ENCODE results near the gene STAC2.
"Not testable (repeated sequence)": the region's sequence is repeated elsewhere in the genome, so short reads cannot be mapped to it uniquely, and the experiment has no call there.

The STAC2 gene

DNA sequence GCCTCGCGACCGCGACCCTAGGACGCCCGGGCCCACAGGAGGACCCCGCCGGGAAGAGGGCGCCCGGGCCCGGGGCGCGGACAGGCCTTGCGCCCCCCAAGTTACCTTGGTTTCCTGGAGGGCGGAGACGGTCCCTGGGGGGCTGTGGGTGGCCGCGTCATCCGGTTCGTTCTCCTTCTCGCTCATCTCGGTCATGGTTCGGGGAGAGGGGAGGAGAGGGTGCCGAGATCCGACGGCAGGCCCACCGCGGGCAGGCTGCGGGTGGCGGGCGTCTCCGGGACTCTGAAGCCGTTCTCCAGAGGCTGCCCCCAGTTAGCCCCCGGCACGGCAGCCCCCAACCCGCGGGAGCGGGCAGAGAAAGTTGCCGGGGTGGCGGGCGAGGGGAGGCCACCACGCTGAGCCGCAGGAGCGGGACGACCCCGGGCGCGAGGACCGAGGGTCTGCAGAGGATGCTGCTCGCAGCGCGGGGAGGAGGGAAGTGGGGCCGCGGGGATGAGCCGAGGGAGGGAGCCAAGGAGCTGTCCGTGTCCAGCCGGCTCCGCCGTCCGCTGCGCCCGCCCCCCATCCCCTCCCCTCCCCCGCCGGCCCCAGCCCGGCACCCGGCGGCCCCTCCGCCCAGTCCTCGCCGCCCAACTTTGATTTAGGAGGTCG, at the start of gene STAC2:
Gene STAC2, minus strand, starts transcription at position 638 of the 651 bp plus-strand sequence. Its CDS starts 443 bp downstream, at position 195.
- no peak for DNase-seq

DNA sequence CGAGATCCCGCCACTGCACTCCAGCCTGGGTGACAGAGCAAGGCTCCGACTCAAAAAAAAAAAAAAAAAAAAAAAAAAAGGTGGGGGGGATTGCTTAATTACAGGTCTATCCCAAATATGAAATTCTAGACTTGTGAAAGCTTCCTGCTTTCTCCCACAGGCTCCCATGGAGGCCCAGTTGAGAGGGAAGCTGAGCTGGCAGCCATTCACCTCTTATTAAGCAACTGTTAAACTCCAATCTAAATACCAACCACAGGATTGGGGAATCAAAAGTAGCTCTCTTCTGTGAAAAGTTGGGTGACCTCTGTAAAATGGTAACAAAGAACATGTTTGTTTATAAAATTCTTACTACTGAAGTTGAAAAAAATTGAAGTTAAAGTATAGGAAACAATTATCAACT, 45.8 kb upstream of the STAC2 start:
- no peak for DNase-seq

DNA sequence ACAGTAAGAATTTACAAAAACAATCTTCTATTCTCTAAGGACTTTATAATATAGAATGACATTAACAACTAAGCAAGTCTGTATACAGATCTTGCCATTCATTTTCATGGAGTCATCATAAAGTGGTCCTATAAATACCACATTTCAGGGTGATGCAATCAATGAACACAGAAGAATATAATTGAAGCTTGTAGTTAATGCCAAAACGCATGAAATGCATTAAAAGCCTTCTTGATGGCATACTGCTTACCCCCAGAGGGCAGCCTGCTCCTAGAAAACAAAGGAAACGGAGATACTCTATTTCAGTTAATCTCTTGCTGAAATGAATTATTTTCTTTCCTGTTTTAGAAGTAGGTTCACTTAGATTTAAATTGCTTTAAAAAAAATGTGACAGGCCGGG, 45.2 kb upstream of the STAC2 start:
- DNase-seq, result no peak

- DNase-seq, result no peak
Measured at GRCh38 chr17:39264119-39264518, 38.4 kb upstream of the STAC2 start.

DNA sequence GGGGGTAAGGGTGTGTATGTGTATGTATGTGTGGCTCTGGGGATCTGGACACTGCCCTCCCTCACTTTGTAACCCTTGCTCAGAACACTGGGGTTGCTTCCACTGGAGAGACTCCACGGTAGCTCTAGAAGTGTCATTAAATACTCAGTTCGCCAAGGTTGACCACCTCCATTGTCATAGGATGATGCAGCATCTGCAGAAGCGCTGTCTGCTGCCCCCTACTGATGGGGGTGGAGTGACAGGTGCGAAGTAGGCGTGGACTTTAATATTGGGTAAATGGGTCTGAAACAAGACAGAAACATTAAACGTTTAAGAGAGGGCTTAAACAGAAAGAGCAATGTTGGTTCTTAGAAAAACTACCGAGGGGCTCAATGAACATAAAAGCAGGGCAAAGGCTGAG, 35.5 kb upstream of the STAC2 start:
- DNase-seq, result no peak

DNA sequence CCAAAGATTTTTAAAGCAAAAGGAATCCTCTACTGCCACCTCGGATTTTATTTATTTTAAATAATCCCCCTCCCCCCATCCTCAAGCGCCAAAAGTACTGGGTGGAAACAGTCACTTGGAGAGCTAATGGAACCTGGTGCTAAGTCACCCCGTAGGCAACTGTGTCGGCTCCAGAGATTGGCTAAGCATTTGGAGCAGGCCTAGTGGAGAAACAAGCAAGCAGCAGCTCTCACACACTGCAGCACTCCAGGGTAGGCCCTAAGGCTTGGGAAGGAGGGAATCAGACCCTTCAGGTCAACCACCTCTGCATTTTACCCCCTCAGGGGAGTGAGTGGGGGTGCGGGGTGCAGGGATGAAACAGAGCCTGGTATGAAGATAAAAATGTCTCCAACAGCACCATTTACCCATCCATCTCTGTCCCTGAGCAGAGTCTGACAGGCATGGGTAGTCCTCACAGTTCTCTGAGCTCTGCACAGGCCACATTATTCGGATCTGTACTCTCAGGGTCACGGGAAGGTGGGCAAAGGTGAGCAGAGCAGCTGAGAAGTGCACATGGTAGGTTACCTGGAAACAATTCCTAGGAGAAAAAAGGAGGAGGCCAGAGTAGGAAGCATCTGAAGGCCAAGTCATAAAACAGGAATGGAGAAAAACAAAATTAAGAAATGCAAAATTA, 27.2 kb upstream of the STAC2 start:
- no peak for DNase-seq

DNA sequence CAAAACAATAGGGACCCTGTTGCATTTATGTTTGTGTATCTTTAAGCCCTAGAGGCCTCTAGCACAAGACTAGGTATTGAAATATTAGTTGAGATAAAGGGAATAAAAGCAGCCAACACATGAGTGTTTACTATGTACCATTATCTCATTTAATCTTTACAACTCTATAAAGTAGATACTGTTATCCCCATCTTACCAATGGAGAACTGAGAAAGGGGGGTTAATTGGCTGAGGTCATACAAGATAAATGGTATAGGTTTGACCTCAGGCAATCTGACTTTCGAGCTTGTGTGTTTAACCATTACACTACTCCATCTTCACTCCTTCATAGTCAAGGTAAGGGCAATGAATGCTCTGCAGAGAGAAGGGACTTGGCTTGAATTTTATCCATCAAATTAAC, 26.3 kb upstream of the STAC2 start:
- DNase-seq, result no peak

DNA sequence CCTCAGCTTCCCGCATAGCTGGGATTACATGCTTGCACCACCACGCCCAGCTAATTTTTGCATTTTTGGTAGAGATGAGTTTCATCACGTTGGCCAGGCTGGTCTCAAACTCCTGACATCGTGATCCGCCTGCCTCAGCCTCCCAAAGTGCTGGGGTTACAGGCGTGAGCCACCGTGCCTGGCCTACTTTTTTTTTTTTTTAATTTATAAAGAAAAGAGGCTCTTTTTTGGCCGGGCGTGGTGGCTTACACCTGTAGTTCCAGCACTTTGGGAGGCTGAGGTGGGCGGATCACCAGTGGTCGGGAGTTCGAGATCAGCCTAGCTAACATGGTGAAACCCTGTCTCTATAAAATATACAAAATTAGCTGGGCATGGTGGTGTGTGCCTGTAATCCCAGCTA, 24.3 kb upstream of the STAC2 start:
- not testable (repeated sequence) for DNase-seq

DNA sequence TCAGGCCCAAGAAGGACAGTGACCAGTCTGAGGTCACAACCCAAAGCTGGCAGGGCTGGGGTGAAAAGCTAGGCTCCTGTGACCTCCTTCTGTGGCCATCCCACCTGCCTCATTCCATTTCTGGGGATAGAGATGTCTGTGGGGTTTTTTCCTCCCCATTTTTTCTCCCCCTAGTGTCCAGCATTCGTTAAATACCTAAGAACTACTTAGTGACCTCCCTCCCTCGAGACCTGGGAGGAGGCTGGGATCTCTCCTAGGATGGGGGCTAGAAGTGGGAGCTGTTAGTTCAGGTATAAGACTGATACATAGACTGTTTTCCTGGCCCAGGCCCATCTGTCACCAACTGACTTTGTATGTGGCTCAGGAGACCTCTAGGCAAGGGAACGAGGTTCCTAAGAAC, 20.5 kb upstream of the STAC2 start:
- DNase-seq, result no peak

- peak; percentile 66 for DNase-seq
Measured at GRCh38 chr17:39244600-39245570, 19.1 kb upstream of the STAC2 start.

- no peak for DNase-seq
Measured at GRCh38 chr17:39244016-39244599, 18.4 kb upstream of the STAC2 start.

- DNase-seq, result no peak
Measured at GRCh38 chr17:39243155-39243554, 17.4 kb upstream of the STAC2 start.

DNA sequence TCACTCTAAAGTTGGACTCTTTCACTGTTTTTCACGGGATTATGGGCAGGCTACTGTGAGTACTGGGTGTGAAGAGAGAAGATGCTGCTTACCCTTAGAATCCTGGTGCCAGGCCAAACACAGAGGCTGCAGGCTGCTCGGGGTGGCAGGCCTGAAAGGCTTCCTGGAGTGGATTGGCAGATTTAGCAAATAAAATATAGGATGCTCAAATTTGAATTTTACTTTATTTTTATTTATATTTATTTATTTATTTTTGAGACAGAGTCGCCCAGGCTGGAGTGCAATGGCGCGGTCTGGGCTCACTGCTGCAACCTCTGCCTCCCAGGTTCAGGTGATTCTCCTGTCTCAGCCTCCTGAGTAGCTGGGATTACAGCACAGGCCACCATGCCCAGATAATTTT, 14.9 kb upstream of the STAC2 start:
- DNase-seq, result no peak

DNA sequence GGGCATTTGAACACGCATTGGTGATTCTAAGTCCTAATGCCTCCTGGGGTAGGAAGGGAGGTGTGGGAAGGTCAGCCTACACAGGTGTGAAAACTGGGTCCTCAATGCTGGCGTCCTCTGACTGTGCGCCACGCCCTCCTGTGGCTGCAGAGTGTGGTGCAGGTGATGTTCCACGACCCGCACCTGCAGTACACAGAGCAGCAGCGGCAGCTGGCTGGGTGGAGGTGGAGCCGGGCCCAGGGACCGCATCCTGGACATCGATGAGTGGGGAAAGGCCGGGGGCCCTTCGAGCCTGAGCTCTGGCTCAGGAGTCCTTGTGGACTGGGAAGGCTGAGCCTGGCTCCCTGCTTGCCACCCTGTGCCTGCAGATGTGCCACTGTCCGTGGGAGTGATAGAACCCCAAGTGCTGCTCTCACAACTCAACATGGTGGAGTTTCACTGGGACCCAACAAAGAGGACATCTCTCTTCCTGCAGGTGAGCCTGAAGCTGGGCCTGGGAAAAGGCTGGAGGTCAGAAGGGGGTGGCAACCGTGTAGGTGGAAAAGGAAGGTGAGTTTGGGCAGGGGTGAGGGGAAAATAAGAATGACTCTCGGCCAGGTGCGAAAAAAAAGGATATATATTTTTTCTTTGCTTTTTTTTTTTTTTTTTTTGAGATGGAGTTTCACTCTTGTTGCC, 14.0 kb upstream of the STAC2 start:
- DNase-seq, result no peak

DNA sequence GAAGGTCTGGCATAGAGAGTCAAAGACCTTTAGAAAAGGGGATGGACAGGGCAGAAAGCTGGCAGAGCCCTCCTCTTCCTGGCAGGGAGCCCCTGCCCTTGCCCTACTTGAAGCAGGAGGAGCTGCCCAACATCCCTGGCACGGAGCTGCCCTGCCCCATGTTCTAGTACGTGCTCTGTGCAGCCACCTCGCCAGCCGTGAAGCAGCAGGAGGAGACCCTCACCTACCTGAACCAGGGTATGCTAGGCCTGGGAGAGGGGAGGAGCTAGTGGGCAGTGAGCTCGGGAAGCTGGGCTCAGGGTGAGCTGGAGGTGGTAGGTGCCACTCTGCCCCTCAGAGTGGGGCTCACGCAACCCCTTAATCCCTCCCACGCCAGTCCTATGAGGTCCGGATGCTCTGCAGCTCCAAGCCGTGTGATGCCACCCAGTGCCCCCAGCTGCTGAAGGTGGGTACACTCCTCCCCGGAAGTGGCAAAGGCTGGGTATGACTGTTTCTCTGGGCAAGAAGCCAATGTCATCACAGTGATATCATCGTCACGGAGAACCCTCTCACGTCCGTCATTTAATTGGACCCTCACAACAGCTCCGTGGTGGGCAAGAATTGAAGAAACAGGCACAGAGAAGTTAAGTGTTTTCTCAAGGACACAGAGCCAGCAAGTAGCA, 12.7 kb upstream of the STAC2 start:
- peak; percentile 41 for DNase-seq

DNA sequence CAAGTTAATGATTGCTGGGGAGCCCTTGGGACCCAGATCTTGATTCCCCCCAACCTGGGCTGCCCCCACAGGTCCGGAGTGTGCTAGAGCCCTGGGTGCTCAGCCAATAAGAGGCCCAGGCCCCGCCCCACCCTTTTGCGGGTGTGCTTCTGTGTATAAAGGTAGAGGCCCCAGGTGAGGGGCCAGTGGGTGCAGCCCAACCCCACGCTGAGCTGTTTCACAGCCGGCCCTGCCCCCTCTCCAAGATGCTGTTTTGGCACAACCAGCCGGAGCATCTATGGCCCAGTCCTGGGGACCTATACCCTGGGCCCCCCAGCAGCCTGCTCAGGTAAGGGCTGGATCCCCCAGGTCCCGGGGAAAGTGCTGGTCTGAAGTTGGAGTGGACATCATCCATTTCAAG, 11.8 kb upstream of the STAC2 start:
- no peak for DNase-seq

DNA sequence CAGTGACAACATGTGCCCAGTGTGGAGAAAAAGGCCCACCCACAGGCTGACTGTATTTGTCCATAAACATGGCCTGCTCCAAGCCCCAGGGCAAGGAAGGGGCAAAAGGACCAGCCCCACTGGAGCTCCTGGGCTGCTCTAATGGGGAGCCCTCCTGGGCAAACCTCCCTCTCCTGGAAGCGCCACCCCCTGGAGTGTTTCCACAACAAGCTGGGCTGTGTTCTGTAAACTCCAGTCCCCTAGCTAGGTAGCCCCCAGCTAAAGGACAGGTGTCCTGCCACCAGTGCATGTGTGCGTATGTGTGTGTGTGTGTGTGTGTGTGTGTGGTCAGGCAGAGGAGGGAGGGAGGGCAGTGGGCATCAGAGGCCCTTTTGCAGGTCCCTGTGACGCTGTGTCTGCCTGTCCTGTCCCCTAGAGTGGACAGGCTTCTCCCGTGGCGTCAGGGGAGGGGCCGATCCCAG, 11.3 kb upstream of the STAC2 start:
- DNase-seq, result no peak

DNA sequence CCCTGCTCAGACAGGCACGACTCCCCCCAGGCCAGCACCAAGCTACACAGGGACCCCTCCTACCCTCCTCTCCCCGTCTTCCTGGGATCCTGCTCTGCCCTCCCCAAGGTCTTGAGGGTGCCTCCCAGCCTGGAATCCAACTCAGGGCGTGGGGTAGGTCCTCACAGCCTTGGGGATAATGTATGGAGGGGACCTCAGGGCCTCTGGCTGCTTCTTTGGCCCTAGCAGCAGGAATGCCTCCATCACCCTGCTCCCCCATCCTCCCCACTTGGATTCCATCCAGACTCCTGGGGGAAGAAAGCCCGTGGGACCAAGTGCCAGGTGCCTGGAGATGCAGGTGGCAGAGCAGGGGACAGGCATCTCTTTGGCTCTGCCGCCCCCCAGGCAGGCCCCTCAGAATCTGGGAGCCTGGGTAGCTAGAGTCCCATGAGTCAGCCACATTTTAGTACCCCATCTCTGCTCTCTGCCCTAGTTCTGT, 10.7 kb upstream of the STAC2 start:
- no peak for DNase-seq

DNA sequence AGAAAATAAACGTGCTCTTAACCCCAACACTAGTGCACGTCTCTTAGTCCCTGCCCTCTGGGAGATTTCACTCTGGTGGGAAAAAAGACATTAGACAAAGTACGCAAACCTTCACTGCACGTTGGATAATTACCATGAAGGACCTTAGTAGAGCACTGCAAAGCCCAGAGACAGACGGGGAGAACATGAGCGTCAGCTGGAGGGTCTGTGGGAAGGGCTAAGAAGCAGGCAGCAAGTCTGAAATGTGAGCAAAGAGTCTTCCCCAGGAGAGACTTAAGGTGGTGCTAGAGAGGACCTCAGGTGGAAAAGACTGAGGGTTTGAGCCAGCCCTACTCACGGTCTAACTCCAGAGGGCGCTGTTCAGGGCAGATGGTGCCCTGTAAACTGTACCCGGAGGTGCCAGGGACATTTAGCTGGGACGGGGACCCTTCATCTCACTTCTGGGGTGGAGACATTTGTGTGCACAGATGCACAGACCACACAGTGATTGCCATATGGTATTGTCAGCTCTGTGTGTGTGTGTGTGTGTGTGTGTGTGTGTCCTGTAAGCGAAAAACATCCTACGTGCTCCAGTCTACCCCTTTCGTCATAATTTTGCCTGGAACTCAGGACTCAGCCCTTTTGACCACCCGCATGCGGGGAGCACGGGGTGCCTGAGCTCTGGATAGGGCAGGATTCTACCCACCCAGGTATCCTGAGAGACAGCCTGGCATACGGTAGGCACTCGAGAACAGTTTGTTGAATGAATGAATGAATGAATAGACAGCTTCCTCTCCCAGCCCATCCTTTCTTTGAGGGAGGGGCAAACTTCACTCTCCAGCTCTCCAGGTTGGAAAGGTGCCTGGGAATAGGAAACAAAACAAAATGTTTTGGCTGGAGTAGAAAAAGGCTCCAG, 10.1 kb upstream of the STAC2 start:
- peak; percentile 65 for DNase-seq

Measured in kidney glomerular epithelial cell (primary cell).